ENCODE measurements around the gene FAM221A. TPM values are rescaled to one million over a fixed set of nuclear protein-coding genes. Genes with fewer than 3 reads are reported as not detected.
"Not testable (repeated sequence)": the region's sequence is repeated elsewhere in the genome, so short reads cannot be mapped to it uniquely, and the experiment has no call there.

FAM221A gene
- total and polyA plus RNA-seq, 2 experiments from 2014 or later: 8.3 to 10.0 TPM

DNA sequence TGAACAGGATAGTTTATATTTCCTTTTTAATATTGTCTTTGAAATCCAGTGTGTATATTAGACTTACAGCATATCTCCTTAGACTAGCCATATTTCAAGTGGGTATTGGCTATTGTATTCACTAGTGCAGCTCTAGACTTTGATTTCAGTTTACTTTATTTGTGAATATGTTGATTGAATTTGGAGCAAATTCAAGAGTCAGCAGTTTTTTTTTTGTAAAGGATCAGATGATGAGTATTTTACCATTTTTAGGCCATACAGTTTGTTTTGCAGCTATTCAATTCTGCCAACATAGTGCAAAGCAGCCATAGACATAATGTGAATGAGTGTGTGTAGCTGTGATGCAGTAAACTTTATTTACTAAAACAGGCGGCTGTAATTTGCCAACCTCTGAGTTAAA, 34.6 kb downstream of the FAM221A start:
- H3K27ac ChIP-seq: no peak overlapping the region
- no peaks in the 10 kb centered on the region for H3K27me3 ChIP-seq
- H3K4me3 ChIP-seq: no peak overlapping the region
- no peaks in the 10 kb centered on the region for H3K36me3 ChIP-seq
- no peak for DNase-seq (ENCODE audit: low read depth in 1 of 2, low spot score in 1 of 2)
- TF ChIP-seq, protein P1, sequence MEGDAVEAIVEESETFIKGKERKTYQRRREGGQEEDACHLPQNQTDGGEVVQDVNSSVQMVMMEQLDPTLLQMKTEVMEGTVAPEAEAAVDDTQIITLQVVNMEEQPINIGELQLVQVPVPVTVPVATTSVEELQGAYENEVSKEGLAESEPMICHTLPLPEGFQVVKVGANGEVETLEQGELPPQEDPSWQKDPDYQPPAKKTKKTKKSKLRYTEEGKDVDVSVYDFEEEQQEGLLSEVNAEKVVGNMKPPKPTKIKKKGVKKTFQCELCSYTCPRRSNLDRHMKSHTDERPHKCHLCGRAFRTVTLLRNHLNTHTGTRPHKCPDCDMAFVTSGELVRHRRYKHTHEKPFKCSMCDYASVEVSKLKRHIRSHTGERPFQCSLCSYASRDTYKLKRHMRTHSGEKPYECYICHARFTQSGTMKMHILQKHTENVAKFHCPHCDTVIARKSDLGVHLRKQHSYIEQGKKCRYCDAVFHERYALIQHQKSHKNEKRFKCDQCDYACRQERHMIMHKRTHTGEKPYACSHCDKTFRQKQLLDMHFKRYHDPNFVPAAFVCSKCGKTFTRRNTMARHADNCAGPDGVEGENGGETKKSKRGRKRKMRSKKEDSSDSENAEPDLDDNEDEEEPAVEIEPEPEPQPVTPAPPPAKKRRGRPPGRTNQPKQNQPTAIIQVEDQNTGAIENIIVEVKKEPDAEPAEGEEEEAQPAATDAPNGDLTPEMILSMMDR (IDR thresholded peaks at IDR 0.05; ENCODE audit: low read depth, low read length): no peak
- H3K9me3 ChIP-seq (ENCODE audit: low read depth): no peaks in the 10 kb centered on the region
- H3K4me1 ChIP-seq (ENCODE audit: low read depth): no peaks in the 10 kb centered on the region

DNA sequence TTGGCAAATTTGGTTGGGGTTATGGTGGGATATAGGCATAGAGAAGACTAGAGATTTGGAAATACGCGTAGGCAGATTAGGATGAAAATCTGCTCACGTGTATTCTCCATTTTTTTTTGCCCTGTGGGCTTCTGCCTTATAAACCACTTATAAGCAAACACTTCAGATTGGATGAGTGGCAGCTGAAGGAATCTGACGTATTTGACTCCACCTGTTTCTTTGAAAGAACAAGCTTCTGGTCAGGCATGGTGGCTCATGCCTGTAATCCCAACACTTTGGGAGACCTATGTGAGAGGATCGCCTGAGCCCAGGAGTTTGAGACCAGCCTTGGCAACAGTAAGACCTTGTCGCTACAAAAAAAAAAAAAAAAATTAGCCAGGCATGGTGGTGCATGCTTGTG, 35.1 kb downstream of the FAM221A start:
- no peaks in the 10 kb centered on the region for H3K27me3 ChIP-seq
- TF ChIP-seq, protein P1 (IDR thresholded peaks at IDR 0.05; ENCODE audit: low read depth, low read length): no peak
- DNase-seq (ENCODE audit: low read depth in 1 of 2, low spot score in 1 of 2): no peak
- no peaks in the 10 kb centered on the region for H3K9me3 ChIP-seq (ENCODE audit: low read depth)
- H3K36me3 ChIP-seq: no peaks in the 10 kb centered on the region
- no peak overlapping the region for H3K4me3 ChIP-seq
- no peak overlapping the region for H3K27ac ChIP-seq
- H3K4me1 ChIP-seq (ENCODE audit: low read depth): no peaks in the 10 kb centered on the region

DNA sequence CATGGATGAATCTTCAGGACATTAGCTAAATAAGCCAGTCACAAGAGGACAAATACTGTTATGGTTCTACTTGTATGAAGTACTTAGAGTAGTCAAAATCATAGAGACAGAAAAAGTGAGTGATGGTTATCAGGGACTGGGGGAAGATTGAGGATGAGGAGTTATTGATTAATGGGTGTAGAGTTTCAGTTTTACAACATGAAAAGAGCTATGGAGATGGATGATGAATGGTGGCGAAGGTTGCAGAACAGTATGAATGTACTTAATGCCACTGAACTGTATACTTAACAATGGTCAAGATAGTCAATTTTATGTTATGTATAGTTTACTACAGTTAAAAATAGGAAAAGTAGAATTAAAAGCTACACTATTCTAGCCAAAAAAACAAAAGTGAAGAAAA, 37.8 kb downstream of the FAM221A start:
- no peak for DNase-seq (ENCODE audit: low read depth in 1 of 2, low spot score in 1 of 2)
- Histone ChIP-seq H3K27ac (no peak overlapping the region), H3K9me3 (ENCODE audit: low read depth) (no peaks in the 10 kb centered on the region), H3K4me1 (ENCODE audit: low read depth) (no peaks in the 10 kb centered on the region), H3K4me3 (no peak overlapping the region), H3K27me3 (no peaks in the 10 kb centered on the region), H3K36me3 (no peaks in the 10 kb centered on the region)
- TF ChIP-seq, protein P1 (IDR thresholded peaks at IDR 0.05; ENCODE audit: low read depth, low read length): no peak

DNA sequence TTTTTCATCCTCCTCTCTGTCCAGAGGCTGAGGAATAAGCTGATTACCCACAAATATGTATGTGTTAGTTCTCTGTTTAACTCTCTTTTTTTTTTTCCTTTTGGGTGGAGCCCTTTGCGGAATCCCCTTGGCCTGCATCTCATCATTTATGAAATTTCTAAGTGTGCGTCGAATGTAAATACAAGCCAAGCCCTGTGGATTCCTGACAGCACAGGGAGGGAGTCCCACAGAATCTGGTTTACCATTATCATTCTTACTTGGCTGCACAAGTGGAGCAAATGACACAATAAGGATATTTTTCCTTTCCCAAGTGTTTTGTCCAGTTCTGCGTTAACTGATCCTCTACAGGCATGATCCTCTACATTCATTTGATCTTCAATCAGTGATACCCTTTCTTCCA, 41.5 kb downstream of the FAM221A start:
- Histone ChIP-seq H3K4me3 (no peak overlapping the region), H3K27ac (no peak overlapping the region), H3K27me3 (no peaks in the 10 kb centered on the region), H3K36me3 (no peaks in the 10 kb centered on the region), H3K4me1 (ENCODE audit: low read depth) (no peaks in the 10 kb centered on the region), H3K9me3 (ENCODE audit: low read depth) (no peaks in the 10 kb centered on the region)
- peak in 1 of 2 donors; percentile 20 for DNase-seq (ENCODE audit: low read depth in 1 of 2, low spot score in 1 of 2)
- TF ChIP-seq, protein P1 (IDR thresholded peaks at IDR 0.05; ENCODE audit: low read depth, low read length): no peak

DNA sequence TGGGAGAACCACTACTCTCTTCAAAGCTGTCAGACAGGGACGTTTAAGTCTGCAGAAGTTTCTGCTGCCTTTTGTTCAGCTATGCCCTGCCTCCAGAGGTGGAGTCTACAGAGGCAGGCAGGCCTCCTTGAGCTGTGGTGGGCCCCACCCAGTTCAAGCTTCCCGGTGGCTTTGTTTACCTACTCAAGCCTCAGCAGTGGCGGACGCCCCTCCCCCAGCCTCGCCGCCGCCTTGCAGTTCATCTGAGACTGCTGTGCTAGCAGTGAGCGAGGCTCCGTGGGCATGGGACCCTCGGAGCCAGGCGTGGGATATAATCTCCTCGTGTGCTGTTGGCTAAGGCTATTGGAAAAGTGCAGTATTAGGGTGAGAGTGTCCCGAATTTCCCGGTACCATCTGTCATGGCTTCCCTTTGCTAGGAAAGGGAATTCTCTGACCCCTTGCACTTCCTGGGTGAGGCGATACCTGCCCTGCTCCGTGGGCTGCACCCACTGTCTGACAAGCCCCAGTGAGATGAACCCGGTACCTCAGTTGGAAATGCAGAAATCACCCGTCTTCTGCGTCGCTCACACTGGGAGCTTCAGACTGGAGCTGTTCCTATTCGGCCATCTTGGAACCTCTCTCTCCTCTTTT, 42.7 kb downstream of the FAM221A start:
- not testable (repeated sequence) for H3K27ac ChIP-seq; DNase-seq (ENCODE audit: low read depth in 1 of 2, low spot score in 1 of 2); H3K36me3 ChIP-seq; H3K4me3 ChIP-seq; H3K4me1 ChIP-seq (ENCODE audit: low read depth); H3K27me3 ChIP-seq; H3K9me3 ChIP-seq (ENCODE audit: low read depth)

DNA sequence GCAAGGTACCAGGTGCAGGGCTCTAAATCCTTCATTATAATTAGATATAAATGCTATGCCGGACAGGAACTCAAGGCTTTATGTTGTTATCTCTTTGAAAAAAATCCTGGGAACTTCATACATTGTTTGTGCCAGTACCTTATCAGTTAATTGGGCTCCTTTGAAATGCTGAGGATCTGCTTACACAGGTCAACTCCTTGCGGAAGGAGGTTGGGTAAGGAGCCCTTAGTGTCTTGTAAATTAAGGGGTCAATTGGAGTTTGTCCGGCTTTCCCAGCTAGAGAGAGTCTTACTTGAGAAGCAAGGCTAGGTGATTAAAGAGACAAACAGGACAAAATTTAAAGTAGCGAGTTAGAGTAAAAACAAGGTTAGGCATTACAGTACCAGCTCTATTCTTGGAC, 44.1 kb downstream of the FAM221A start:
- H3K27me3 ChIP-seq; H3K4me3 ChIP-seq; H3K9me3 ChIP-seq (ENCODE audit: low read depth); H3K36me3 ChIP-seq; H3K27ac ChIP-seq; H3K4me1 ChIP-seq (ENCODE audit: low read depth); DNase-seq (ENCODE audit: low read depth in 1 of 2, low spot score in 1 of 2): not testable (repeated sequence)

DNA sequence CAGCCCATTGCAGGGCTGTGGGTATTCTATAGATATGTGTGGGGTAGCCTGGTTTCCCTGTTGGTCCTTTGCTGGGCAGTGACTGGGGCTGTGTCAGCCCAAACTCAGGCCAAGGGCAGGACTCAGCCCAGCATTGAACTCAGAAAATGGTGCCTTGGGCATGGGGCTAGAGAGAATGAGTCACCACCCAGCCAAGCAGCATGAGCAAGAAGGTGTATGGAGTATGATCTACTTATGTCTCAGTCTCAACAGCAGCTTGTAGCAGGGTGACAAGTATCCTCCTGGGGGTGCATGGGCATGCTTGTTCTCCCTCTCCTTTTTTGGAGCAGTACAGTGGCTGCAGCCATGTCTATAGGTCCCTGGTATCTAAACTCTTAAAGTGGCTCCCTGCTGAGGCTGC, 62.1 kb downstream of the FAM221A start:
- Histone ChIP-seq H3K4me3 (no peak overlapping the region), H3K27me3 (no peaks in the 10 kb centered on the region), H3K36me3 (no peaks in the 10 kb centered on the region), H3K9me3 (ENCODE audit: low read depth) (no peaks in the 10 kb centered on the region), H3K27ac (no peak overlapping the region), H3K4me1 (ENCODE audit: low read depth) (no peaks in the 10 kb centered on the region)
- DNase-seq (ENCODE audit: low read depth in 1 of 2, low spot score in 1 of 2): no peak
- TF ChIP-seq, protein P1 (IDR thresholded peaks at IDR 0.05; ENCODE audit: low read depth, low read length): no peak
